PC-3 (cell line): ENCODE data around the gene NUP210L.

Experiments used
- EZH2 ChIP-seq: fragments of 300-600 bp; sonication (generic); IDR thresholded peaks from one replicate; pipeline ENCODE4 v1.6.1; 2017; ENCODE audit warnings: antibody characterized with exemption, mild to moderate bottlenecking, low read length; ENCODE audit not compliant: unreplicated experiment
- EZH2phosphoT487 ChIP-seq: fragments of 300-600 bp; sonication (generic); IDR thresholded peaks from 2 replicates; pipeline ENCODE4 v1.6.1; 2018; ENCODE audit warnings: mild to moderate bottlenecking, antibody characterized with exemption, low read length, borderline replicate concordance
- TF ChIP-seq, protein P1 (sequence below): fragments of 300-600 bp; sonication (generic); conservative IDR thresholded peaks from 2 replicates; pipeline ENCODE4 v1.5.1; 2017; ENCODE audit warnings: antibody characterized with exemption, low read depth, mild to moderate bottlenecking, low read length

DNA sequence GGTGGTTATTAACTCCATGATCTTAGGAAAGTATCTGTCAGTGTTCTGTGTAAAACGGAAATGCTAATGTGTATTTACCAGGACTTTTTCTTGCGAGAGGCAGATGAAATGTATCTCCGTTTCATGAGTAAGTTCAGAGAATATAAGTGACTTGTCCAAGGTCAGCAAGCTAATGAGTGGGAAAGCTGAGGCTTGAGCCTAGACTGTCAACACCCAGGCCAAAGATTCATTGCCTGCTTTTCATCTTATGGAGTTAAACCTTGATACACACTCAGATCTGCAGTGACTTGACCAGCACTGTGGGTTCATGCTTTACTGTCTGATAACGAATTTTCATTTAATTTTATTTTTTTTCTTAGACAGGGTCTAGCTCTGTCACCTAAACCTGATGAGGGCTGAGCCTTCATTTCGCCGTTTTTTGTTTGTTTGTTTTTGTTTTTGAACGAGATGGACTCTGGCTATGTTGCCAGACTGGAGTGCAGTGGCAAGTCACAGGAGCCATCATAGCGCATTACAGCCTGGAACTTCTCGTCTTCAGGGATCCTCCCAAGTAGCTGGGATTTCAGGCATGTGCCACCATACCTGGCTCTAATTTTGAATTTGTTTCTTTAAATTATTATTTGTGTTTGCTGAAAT, 176.5 kb downstream of the NUP210L start:
- TF ChIP-seq EZH2 (no peak), EZH2phosphoT487 (no peak)
- TF ChIP-seq, protein P1, sequence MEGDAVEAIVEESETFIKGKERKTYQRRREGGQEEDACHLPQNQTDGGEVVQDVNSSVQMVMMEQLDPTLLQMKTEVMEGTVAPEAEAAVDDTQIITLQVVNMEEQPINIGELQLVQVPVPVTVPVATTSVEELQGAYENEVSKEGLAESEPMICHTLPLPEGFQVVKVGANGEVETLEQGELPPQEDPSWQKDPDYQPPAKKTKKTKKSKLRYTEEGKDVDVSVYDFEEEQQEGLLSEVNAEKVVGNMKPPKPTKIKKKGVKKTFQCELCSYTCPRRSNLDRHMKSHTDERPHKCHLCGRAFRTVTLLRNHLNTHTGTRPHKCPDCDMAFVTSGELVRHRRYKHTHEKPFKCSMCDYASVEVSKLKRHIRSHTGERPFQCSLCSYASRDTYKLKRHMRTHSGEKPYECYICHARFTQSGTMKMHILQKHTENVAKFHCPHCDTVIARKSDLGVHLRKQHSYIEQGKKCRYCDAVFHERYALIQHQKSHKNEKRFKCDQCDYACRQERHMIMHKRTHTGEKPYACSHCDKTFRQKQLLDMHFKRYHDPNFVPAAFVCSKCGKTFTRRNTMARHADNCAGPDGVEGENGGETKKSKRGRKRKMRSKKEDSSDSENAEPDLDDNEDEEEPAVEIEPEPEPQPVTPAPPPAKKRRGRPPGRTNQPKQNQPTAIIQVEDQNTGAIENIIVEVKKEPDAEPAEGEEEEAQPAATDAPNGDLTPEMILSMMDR, result no peak
